Kidney capillary endothelial cell (primary cell): ENCODE measurements around the gene ARAP1.

Source experiments
- DNase-seq: peaks from one replicate; pipeline ENCODE4 v3.0.0-alpha.2; 2018; ENCODE audit warnings: low spot score

ARAP1 gene

GRCh38 chr11:72682238-72682857 is 69.9 kb downstream of the ARAP1 start:
- no peak for DNase-seq

- DNase-seq, result no peak
Observed at GRCh38 chr11:72681226-72682153, 70.7 kb downstream of the ARAP1 start.

GRCh38 chr11:72680624-72681158 is 71.5 kb downstream of the ARAP1 start:
- DNase-seq, result no peak

- no peak for DNase-seq
Observed at GRCh38 chr11:72679869-72680268, 72.3 kb downstream of the ARAP1 start.

- no peak for DNase-seq
Observed at GRCh38 chr11:72678524-72678923, 73.7 kb downstream of the ARAP1 start.

GRCh38 chr11:72676861-72677341 is 75.3 kb downstream of the ARAP1 start:
- peak; percentile 31 for DNase-seq

- no peak for DNase-seq
Observed at GRCh38 chr11:72675221-72675620, 77.0 kb downstream of the ARAP1 start.

- DNase-seq, result no peak
Observed at GRCh38 chr11:72673943-72674828, 78.0 kb downstream of the ARAP1 start, which contains the start of gene PDE2A. Gene PDE2A (minus strand): TSS chr11:72674422. CDS start chr11:72674207, 215 bp downstream.

GRCh38 chr11:72673284-72673942 is 78.8 kb downstream of the ARAP1 start:
- no peak for DNase-seq

- DNase-seq, result no peak
Observed at GRCh38 chr11:72672597-72673238, 79.5 kb downstream of the ARAP1 start.

GRCh38 chr11:72671152-72672099 is 80.8 kb downstream of the ARAP1 start:
- DNase-seq, result no peak

GRCh38 chr11:72670041-72670440 is 82.2 kb downstream of the ARAP1 start:
- no peak for DNase-seq

GRCh38 chr11:72669527-72669926 is 82.7 kb downstream of the ARAP1 start:
- DNase-seq, result no peak

GRCh38 chr11:72668629-72669347 is 83.4 kb downstream of the ARAP1 start:
- DNase-seq, result no peak

GRCh38 chr11:72665911-72666472 is 86.2 kb downstream of the ARAP1 start:
- DNase-seq, result no peak

- no peak for DNase-seq
Observed at GRCh38 chr11:72662036-72662435, 90.2 kb downstream of the ARAP1 start.

GRCh38 chr11:72661486-72661885 is 90.7 kb downstream of the ARAP1 start:
- no peak for DNase-seq

GRCh38 chr11:72658989-72659640 is 93.1 kb downstream of the ARAP1 start:
- no peak for DNase-seq
